ENCODE results near the gene CAMSAP3.

The CAMSAP3 gene

GRCh38 chr19:7614859-7615741, 19.4 kb downstream of the CAMSAP3 start:
- no peak for DNase-seq

- DNase-seq, result no peak
These were observed 21.5 kb downstream of the CAMSAP3 start for GRCh38 chr19:7617172-7617571.

DNA sequence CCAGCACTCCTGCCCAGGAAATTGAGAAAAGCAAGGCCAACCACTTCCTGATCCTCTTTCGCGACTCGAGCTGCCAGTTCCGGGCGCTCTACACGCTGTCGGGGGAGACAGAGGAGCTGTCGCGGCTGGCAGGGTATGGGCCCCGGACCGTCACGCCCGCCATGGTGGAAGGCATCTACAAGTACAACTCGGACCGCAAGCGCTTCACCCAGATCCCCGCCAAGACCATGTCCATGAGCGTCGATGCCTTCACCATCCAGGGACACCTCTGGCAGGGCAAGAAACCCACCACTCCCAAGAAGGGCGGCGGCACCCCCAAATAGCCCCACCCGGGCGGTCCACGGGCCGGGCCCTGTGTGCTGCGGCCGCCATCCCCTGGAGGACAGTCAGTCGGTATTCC, 22.1 kb downstream of the CAMSAP3 start:
- DNase-seq, result no peak

DNA sequence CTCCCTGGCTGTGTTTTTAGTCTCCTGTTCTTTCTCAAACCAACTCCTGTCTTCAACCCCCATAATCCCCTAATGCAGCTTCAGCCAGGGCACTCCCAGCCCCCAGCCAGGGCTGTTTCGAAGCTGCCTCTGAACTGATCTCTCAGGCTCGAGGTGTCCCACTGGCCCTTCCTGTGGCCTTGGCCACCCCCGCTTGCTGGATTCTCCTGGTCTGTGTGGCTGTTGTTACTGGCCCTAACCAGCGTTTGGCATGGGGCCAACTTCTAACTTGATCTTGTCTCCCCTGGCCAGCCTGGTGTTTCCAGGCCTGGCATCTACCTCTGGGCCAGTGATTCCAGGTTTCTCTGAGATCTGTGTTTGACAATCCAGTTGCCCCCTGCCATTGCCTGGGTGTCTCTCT, 22.7 kb downstream of the CAMSAP3 start:
- DNase-seq, result no peak

DNA sequence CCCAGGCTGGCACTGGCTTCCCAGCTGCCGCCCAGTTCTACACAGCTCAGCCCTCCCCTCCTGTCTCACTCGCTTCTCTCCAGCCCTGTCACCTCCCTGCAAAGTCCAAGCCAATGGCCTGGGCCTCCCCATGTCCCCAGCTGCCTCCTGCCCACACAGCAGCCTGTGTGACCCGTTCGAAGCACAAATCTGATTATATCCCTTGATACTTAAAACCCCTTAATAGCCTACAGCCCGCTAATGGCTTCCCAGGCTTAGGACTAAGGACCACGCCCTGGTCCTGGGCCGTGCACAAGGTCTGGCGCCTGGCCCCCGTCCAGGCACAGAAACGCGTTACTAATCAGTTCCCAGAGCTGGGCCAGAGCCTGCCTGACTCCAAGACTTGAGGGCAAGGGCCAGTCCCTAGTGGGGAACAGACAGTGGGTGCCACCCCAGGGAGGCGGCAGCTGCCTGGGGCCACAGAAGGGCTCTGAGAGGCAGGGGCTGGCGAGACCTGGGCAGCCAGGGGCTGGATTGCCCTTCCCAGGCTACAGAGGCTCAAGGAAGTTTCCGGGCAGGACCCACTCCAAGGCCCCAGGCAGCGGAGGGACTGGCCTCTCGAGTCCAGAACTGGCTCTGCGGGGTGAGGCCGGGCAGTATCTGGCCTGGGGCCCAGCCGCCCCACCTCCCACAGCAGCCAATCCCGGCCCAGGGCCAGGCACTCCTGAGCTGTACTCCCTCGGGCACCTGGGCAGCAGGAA, 23.3 kb downstream of the CAMSAP3 start:
- DNase-seq, result no peak

GRCh38 chr19:7619671-7620441, 24.2 kb downstream of the CAMSAP3 start:
- no peak for DNase-seq

- no peak for DNase-seq
These were observed 25.1 kb downstream of the CAMSAP3 start for GRCh38 chr19:7620442-7621412.

GRCh38 chr19:7622933-7623685, 27.4 kb downstream of the CAMSAP3 start:
- no peak for DNase-seq

DNA sequence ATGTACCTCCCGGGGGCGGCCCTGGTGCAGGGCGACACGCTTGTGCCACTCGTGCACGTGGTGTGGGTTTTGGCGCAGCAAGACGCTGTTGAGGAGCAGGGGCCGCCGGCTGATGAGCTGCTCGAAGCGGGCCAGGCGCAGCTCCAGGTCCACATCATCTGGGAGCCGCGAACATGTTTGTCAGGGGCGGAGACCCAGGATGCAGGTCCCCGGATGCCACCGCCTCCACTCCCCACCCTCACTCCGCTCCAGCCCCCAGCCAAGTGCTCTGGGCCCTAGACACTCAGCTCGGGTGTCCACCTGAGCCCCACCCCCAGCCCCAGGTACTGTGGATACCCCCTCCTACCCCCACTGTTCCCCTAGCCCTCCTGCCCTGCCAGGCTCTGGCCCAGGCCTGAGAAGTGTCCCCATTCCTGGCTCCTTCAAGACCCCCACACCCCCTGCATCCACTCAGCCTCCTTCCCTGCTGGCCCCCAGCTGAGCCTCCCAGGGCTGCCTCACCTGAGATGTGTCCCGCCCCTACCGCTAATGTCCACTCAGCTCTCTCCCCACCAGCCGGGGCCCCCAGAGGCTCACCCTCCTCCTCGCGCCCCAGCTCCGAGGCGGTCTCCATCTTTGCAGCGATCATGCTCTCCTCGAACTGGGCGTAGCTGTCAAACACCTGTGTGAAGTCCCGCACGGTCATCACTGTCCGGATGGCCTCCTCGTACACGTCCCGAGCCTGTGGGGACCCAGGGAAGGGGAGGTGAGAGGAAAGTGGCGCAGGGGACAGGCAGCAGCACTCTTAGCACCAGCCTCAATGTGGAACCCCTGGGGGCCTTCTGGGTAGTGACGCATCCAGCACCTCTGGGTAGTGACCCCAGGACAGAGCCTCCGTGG, 28.3 kb downstream of the CAMSAP3 start:
- no peak for DNase-seq

- no peak for DNase-seq
These were observed 29.1 kb downstream of the CAMSAP3 start for GRCh38 chr19:7624810-7625209.

DNA sequence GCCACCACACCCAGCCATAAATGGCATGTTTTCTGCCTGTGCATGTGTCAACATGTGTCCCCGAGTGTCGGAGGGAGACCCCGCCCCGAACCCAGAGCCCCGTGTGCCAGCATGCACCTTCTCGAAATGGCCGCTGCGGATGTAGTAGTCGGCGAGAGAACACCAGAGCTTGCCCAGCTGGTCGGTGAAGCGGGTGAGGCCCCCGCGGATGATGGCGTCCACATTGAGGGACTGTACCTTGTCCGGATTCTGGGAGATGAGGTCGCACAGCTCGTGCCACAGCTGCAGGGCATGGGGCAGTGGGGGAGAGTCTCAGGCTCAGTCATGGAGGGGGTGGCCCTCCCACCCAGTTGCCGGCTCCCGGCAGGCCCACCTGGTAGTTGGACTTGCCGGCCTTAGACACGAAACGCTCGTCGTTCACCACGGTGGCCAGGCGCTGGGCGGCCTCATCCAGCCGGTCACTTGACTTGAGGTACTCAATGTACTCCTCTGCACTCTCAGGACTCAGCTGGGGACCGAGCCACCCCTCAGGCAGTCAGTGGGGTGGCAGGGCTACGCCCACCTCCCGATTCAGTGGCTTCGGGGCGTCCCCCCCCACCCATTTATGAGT, 30.2 kb downstream of the CAMSAP3 start:
- DNase-seq, result no peak

DNA sequence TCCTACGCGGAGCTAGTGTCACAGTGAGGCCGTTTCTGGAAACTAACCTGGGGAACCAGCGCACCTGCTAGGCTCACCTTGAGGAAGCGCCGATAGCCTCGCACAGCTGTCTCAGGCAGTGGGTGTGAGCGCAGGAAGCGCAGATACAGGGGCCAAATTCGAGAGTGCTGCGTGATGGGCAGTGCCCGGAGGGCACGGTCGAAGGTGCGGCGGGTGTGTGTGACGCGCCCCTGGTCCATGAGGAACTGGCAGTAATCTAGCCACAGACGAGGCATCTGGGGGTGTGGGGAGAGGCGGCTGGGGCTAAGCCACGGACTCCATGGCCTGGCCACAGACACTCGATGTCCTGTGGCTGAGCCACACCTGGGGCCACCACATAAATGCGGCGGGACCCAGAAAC, 31.5 kb downstream of the CAMSAP3 start:
- no peak for DNase-seq

GRCh38 chr19:7628589-7629311, 33.1 kb downstream of the CAMSAP3 start:
- peak in 1 of 3 experiments; percentile 39 for DNase-seq

DNA sequence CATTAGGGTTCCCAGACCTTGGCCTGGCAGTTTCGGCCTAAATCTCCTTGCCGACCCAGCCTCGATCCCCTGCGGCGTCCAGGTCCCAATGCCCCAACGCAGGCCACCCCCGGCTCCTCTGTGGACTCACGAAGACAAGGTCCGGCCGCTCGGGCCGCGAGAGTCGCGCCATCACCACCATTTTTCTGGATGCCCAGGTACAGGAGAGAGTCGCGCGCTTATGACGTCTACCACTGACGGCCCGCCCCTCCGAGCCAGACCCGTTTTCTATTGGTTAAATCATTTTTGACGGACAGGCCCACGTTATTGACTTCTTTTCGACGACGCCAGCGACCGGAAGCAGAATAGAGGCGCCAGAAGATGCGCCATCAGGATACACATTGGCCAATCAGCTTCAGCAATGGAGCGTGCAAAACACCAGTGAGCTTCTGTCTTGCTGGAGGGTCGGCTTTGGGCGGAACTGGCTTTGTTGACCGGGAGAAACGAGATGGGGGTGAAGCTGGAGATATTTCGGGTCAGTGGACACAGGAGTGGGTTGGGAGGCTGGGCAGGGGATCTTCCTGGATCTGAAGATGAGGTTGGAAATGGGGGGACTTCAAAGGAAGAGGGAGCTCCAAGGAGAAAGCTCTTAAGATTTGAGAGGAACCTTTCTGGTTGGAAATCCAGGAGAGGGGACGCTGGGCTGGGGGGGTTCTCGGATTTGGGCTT, 33.8 kb downstream of the CAMSAP3 start, which contains the start of the genes PET100 and XAB2:
Gene PET100 (plus strand): TSS at position 447 of the 708 bp plus-strand sequence. CDS start 41 bp downstream, at position 488.
Gene XAB2 (minus strand): TSS at position 199 of the 708 bp plus-strand sequence. CDS start 18 bp downstream, at position 181.
- DNase-seq, result peak; percentile 93 to 100 (median 98)

DNA sequence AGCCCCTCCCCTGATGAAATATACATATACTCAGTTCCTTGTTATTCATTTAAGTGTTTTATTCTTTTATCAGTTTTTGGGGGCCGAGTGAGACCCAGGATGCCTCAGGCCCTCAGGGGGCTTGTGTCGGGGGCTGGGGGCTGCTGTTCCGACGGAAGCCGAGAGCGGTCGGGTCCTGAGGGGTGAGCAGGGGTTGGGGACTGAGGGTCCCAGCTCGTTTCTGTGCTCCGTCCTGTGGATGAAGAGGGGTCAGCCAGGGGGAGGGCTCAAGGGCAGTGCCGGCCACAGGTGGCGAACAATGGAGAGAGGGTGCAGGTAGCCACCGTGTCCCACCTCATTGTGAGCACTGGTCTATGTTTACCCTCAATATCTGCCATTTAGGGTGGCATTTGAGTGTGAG, 35.9 kb downstream of the CAMSAP3 start:
- no peak for DNase-seq

DNA sequence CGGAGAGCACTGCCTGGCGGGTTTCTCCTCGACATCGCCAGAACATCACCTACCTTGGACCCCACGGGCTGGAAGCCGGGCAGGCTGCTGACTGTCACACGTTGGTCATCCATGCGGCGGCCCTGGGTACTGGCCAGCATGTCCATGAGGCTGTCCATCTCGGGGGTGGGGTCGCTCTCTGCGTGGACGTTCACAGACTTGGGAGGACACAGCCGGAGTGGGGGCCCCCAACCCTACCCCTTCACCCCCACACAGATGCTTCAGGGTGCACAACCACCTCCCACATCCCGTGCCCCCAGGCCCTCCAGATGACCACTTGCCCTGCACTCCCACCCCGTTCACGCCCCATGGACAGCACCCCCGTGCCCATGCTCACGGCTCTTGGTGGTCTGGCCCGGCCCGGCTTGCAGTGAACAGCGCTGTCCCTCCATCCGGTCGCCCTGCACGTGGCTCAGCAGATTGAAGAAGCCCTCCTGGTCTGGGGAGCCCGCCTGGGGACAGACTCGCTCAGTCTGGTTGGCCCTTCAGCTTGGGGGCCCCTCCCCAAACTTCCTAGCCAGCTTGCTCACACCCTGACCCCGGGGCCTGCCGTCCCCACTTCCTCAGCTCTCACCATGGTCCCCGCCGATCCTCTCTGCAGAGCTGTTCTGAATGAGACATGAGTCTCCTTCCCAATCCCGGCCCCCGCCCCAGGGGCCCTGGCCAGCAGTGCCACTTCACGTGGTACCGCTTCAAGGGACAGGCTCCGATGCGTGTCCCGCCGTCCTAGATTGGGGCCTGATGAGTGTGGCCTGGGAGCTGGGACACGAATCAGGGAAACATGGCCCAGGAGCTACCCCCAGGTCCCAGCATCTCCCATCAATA, 36.9 kb downstream of the CAMSAP3 start:
- no peak for DNase-seq

DNA sequence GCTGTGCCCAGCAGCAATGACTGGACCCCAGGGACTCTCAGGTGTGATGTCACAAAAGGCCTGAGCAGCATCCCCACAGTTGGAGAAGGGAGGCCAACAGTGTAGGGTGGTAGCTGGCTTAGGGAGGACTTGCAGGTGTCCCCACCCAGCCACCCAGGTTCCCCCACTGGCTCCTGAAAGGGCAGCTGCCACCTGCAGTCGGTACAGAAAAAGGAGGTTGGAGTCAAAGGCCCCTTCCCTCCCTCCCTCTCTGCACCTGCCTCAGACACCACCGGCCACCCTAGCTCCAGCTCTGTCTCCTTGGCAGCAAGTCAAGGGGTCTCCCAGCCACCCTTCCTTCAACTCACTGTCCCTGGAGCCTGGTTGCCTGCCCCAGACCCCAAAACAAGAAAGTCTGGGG, 38.0 kb downstream of the CAMSAP3 start, which contains the start of gene PCP2:
Gene PCP2 (minus strand): TSS at position 22 of the 400 bp plus-strand sequence. CDS start 262 bp downstream, outside the sequence.
- no peak for DNase-seq
